ENCODE data around the gene BTBD1.

DNA sequence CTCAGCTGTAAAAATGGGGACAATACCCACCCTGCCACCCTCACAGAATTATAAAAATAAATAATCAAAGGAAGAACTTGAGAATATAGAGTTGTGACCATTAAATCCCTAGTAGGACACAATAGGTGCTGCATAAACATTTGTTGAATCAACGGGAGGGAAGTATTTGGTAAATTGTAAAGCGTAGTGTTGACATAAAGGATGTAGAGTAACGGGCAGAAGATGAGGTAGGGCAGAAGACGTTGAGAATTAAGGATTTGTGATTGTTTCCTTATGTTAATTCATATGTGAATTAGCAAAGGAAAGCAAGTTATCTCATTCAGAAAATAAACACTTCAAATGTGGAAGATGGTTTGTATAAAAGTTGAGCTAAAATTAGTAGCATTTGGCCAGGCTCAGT is 73.9 kb downstream of the BTBD1 start:
- TF ChIP-seq CTCF (IDR thresholded peaks at IDR 0.05): no peak
- TF ChIP-seq EZH2phosphoT487 (IDR thresholded peaks at IDR 0.05): no peak
- TF ChIP-seq EZH2 (IDR thresholded peaks at IDR 0.05): no peak
